Cardiac ventricle fibroblast (primary cell): ENCODE data around the gene KCTD16. TPM values are rescaled to one million over a fixed set of nuclear protein-coding genes. Genes with fewer than 3 reads are reported as not detected.

Experiments used
- total RNA-seq: library from RNA; depleted of rRNA; stranded (reverse); fragments of >200 nt; gene quantifications from 2 replicates; pipeline ENCODE4 v1.2.3, GENCODE V29; 2015

Gene KCTD16
- 0.10 and 0.12 TPM in 2 replicates for total RNA-seq

DNA sequence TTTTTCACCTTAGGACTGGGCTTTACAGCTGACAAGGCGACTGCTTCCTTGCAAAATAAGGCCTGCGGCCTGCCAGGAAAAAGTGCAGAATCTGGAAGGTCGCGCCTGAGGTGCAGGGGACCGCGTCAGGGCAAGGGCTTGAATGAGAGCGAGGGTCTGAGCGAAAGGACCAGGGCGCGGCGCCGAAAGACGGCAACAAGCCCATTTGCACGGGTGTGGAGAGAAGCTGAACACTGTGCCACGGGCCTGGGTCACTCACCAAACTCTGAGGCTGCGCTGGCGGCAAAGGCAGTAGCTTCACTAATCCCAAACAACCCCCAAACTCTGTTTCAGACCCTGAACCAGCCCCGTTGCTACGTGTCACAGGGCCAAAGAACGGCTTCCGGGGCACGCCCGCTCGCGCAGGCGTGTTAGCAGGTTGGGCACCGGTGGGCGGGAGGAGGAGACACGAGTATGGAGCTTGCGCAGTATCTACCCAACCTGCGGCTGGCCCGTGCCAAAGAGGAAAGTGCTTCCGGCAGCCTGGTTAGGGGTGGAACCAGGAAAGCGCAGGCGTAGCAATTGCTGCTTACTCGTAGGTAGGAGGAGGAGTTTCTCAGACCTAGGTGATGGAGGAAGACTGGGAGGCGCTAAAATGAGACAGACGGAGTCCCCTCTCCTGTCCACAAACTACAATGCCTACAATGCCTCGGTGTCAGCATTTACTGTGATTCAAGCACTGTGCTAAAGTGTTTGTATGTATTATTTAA, at the start of gene KCTD16, which contains the start of gene YIPF5:
Gene KCTD16 (plus strand): TSS at position 598 of the 749 bp plus-strand sequence.
Gene YIPF5 (minus strand): TSS at position 384 of the 749 bp plus-strand sequence. CDS start 704 bp downstream, outside the sequence.

Other genes starting within 250 kb of the KCTD16 start
- 49.5 and 56.1 TPM in 2 replicates for gene YIPF5, start 214 bp upstream of the KCTD16 start, total RNA-seq